GM18511 (cell line): Measurements from ENCODE around the gene NOTCH3.

ENCODE experiments used
- ATAC-seq: cut with Tn5 transposase; IDR thresholded peaks from one replicate; pipeline ENCODE4 v1.9.1; 2021; ENCODE audit warnings: mild to moderate bottlenecking, moderate library complexity; ENCODE audit not compliant: unreplicated experiment

NOTCH3 gene

GRCh38 chr19:15170345-15170744 is 30.4 kb downstream of the NOTCH3 start:
- no peak for ATAC-seq

GRCh38 chr19:15169541-15170285 is 31.1 kb downstream of the NOTCH3 start:
- ATAC-seq: no peak

GRCh38 chr19:15166700-15167099 is 34.1 kb downstream of the NOTCH3 start:
- no peak for ATAC-seq

DNA sequence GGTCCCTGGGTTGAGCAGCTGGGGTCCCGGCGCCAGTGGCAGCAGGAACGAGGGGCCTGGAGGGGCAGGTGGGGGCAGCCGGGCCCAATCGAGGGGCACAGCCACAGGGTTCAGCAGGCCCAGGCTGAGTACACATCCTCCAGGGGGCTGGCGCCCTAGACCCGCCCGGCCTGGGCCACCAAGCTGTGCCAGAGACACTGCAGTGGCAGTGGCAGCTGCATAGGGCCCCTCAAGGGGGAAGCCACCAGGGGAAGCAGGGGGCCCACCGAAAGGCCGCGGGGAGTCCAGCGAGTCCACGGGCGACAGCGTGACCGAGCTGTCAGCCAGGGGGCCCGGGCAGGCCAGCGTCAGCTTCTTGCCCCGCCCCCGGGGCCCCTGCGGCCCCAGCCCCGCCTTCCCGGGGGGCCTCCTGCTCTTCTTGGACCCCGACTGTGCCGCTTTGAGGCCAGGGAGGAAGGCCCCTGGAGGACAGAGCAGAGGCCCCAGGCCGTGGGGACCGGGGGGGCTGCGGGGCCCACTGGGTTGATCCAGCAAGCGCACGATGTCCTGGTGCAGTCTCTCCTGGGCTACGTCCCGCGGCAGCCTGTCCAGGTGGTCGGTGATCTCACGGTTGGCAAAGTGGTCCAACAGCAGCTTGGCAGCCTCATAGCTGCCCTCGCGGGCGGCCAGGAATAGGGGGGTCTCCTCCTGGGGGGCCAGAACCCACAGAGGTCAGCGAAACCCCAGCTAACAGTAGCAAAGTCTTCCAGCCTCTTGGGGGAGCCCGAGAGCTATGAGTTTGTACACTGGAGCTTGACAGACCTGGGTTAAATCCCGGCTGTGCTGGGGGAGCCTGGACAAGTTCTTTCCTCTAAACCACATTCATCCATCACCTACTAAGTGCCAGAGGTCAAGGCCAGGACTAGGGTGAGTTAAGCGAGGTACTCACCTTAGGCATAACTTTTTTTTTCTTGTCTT is 39.5 kb downstream of the NOTCH3 start:
- no peak for ATAC-seq

GRCh38 chr19:15159251-15159650 is 41.5 kb downstream of the NOTCH3 start:
- ATAC-seq: no peak

DNA sequence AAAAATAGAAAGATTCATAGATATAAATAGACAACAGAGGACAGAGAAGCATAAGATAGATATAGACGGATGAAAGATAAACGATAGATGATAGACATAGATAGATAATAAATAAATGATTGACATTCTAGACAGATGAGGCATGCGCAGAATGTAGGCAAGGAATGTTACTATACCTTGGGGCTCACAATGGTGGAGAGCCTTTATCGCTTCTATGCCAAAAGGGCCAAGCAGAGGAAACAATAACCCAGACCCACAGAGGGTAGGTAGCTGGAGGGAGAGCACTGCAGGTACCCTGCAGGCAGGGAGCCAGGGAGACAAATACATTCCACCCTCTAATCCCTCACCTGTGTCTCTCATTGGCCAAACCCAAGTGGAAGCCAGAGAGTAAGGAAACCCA is 44.4 kb downstream of the NOTCH3 start:
- no peak for ATAC-seq

GRCh38 chr19:15155296-15155695 is 45.5 kb downstream of the NOTCH3 start:
- no peak for ATAC-seq

- no peak for ATAC-seq
Measured at GRCh38 chr19:15154002-15154612, 46.7 kb downstream of the NOTCH3 start.

GRCh38 chr19:15149737-15150136 is 51.1 kb downstream of the NOTCH3 start:
- no peak for ATAC-seq

GRCh38 chr19:15147090-15147489 is 53.7 kb downstream of the NOTCH3 start:
- ATAC-seq: no peak

GRCh38 chr19:15144046-15144646 is 56.6 kb downstream of the NOTCH3 start:
- ATAC-seq: no peak

- ATAC-seq: no peak
Measured at GRCh38 chr19:15142313-15142712, 58.5 kb downstream of the NOTCH3 start.

DNA sequence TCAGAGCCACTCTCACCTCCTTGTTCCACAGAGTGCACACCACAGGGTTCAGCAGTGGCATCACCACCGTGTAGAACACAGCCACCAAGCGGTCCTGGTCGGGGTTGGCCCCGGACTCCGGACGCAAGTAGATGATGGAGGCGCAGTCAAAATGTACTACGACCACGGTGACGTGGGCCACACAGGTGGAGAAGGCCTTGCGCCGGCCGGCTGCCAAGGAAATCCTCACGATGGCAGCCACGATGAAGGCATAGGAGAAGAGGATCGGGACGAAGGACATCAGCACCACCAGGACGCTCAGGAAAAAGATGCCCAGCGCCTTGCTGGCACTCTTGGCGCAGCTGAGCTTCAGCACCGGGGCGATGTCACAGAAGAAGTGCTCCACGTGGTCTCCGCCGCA is 59.7 kb downstream of the NOTCH3 start:
- no peak for ATAC-seq

GRCh38 chr19:15138427-15138826 is 62.4 kb downstream of the NOTCH3 start:
- ATAC-seq: no peak

DNA sequence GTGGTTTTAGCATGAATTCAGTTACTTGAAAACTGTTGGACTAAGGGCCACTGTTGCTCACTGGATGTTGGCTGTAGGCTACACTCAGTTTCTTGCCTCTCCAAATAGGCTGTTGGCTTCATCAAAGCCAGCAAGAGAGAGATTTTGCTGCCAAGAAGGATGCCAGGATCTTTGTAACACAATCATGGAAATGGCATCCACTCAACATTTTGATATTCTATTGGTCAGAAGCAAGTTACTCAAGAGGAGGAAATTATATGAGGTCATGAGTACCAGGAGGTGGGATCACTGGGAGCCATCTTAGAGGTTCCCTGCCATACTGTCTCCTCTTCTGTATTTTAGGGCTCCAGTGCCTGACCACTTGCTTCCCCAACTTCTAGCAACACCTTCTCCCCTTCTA is 63.0 kb downstream of the NOTCH3 start:
- ATAC-seq: no peak

- ATAC-seq: no peak
Measured at GRCh38 chr19:15136234-15136954, 64.4 kb downstream of the NOTCH3 start.

DNA sequence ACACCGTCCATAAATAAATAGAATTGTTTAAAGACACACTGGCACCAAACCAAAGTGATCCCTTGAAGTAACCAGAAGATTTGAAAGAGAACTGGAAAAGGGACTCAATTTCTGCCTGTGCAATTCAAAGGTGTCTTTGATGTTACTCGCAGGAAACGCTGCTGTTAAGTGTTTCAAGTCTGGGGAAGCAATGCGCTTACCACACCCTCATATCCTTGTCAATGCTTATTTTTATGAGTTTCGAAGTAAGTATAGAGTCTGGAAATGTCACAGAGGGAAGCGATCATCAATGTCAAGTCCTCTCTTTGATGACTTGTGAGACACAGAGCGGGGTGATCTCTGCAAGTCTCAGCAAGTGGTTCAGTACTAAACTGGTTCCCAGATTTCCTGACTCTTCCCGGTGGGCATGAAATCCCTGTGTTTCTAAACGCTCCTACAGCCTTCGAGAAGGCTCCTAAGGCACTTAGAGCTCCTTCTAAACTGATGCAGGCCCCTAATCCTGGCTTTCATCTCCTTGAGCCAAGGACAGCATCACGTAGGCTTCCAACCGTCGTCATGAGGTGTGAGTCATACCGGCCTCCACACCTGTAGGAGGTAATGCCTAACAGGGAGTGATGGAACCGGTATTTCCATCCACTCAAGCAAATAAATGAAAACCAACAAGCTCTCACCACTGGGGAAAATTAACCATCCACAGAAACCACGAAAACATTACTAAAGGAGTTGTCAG is 70.8 kb downstream of the NOTCH3 start:
- no peak for ATAC-seq

- ATAC-seq: no peak
Measured at GRCh38 chr19:15128162-15128770, 72.5 kb downstream of the NOTCH3 start.

DNA sequence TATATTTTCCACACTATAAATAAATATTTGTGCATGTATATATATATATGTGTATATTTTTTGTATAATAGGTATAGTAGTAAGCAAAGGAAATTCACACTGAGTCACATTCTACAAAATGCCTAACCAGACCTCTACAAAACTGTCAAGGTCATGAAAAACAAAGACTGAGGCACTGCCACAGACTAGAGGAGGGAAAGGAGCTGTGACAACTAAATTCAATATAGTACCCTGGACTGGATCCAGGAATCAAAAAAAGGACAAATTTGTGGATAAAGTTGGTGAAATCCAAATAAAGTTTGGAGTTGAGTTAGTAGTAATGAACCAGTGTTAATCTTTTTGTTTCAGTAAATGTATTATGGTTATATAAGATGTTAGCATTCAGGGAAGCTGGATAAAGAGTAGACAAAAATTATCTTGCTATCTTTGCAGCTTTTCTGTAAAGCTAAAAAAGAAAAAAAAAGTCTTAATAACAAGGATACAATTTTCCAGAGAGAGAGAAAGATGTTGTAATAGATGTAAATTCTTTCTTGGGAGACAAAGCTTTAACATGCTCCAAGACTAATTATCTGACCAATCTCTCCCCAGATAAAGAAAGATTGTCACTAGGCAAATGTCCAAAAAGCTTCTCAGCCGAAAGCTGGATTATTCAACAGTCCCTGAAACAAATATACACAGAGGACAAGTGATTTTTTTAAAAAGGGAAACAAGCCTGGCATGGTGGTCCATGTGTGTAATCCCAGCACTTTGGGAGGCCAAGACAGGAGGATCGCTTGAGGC is 74.5 kb downstream of the NOTCH3 start:
- no peak for ATAC-seq
